Heart right ventricle (tissue), 16 donors: ENCODE data around the gene BARHL1. TPM values are rescaled to one million over a fixed set of nuclear protein-coding genes. Genes with fewer than 3 reads are reported as not detected.

ENCODE experiments used
- ATAC-seq, 8 donors: fragments of 200-7000 bp; cut with Tn5 transposase; one replicate each; pipeline ENCODE4 v1.9.1; 2020; ENCODE audit warnings: mild to moderate bottlenecking in 8 of 8, moderate library complexity in 8 of 8, moderate number of reproducible peaks in 1 of 8
- DNase-seq, 2 donors: peaks; one replicate each; pipeline ENCODE4 v3.0.0-alpha.2; 2020
- H3K27ac ChIP-seq, 10 donors: fragments of 200-600 bp; sonication (generic) in 2 of 10; one replicate each; pipeline versions ENCODE4 v1.5.0 to v1.8.0; 2020 to 2022; ENCODE audit warnings: mild to moderate bottlenecking in 3 of 10
- H3K27me3 ChIP-seq, 7 donors: fragments of 200-600 bp; one replicate each; pipeline ENCODE4 v1.8.0; 2021 to 2022; ENCODE audit warnings: mild to moderate bottlenecking in 2 of 7
- H3K36me3 ChIP-seq, 9 donors: fragments of 200-600 bp; sonication (generic) in 1 of 9; one replicate each; pipeline versions ENCODE4 v1.5.0 to v1.8.0; 2020 to 2022; ENCODE audit warnings: mild to moderate bottlenecking in 2 of 9
- H3K4me1 ChIP-seq, 9 donors: fragments of 200-600 bp; sonication (generic) in 1 of 9; one replicate each; pipeline versions ENCODE4 v1.5.0 to v1.8.0; 2020 to 2022; ENCODE audit warnings: mild to moderate bottlenecking in 4 of 9
- H3K4me3 ChIP-seq, 10 donors: fragments of 200-600 bp; sonication (generic) in 2 of 10; one replicate each; pipeline versions ENCODE4 v1.5.0 to v1.8.0; 2020 to 2022; ENCODE audit warnings: mild to moderate bottlenecking in 7 of 10, moderate library complexity in 2 of 10
- H3K9me3 ChIP-seq, 11 donors: fragments of 200-600 bp in 10 of 11; sonication (generic) in 2 of 11; one replicate each; pipeline versions ENCODE4 v1.5.0 to v1.8.0; 2013 to 2022; ENCODE audit warnings: mild to moderate bottlenecking in 2 of 11, control low read depth in 1 of 11, moderate library complexity in 1 of 11
- WGBS, 2 donors: extraction: QIAGEN DNeasy Blood & Tissue Kit; methylation state at CpG; one replicate each; pipeline ENCODE4 v1.1.7; 2013; ENCODE audit warnings: inconsistent platforms in 1 of 2; 5-methylcytosine and 5-hydroxymethylcytosine counted together
- intact Hi-C, 10 donors: fragments of 100-400 bp; cut with DNase I; formaldehyde crosslinking; loops; one replicate each; pipeline versions ENCODE4 v1.11.1 to v1.14.2; 2022
- polyA plus RNA-seq, 2 donors: library from polyadenylated mRNA; stranded (reverse); fragments of 200-250 nt; gene quantifications; one replicate each; pipeline ENCODE4 v1.2.3, GENCODE V29; 2013
- total RNA-seq, 10 donors: library from RNA; stranded (reverse); fragmentation: NEBNext Ultra II Directional in 3 of 10; extraction: Animal tissue kit (Norgen Biotek cat#: 25700) in 3 of 10; gene quantifications; one replicate each; pipeline versions ENCODE4 v1.2.1 to v1.2.4, GENCODE V29; 2021 to 2023
- TF ChIP-seq, protein P1 (sequence below), 9 donors: fragments of 200-600 bp; sonication (generic) in 2 of 9; IDR thresholded peaks; one replicate each; pipeline versions ENCODE4 v1.5.0 to v1.8.0; 2021 to 2022; ENCODE audit warnings: antibody characterized with exemption in 9 of 9, mild to moderate bottlenecking in 5 of 9, moderate library complexity in 1 of 9
- donor health status: Arrhythmogenic right ventricular cardiomyopathy.
- donor health status: ischemic (EF 13 %, LVEDD 7.1; RV severe dilation, severe dysfunction).
- donor health status: healthy with polysubstance abuse.
- donor health status: DM: no; HTN: yes; CAD: no.
- donor health status: DM: no; HTN: no; CAD: no.
- donor health status: ischemic (EF 25% LVEDD 6.9; RV normal size, moderate dysfunction).
- donor health status: ischemic (EF 25% LVEDD 5.7; RV mildly dilated, moderate dysfunction).
- donor health status: healthy.
- donor health status: DM: yes; HTN: yes; CAD: no.
- donor health status: Ischemic cardiomyopathy.
- donor health status: ischemic (EF 35%, LVEDD 5.7; RV mildly dilated, moderate dysfunction).
- donor health status: nonischemic (EF 11% LVEDD 7.7; RV severe dilation, severe dysfunction).
- donor health status: DM: yes; HTN: yes; CAD: no.
- donor health status: PGD.
- donor health status: ischemic (EF 29% LVEDD 5.4; RV normal size, mild dysfunction).
- donor health status: nonischemic (EF 23%, LVEDD 6.1; RV moderate dilation, normal function).

Gene BARHL1
- total and polyA plus RNA-seq, 12 donors, result not detected

- peaks cover 0 to 98% (median 20%) of the 10 kb centered on the region in 9 donors for H3K36me3 ChIP-seq
- intact Hi-C loops, result no loop called here
- H3K27me3 ChIP-seq, result no peaks in the 10 kb centered on the region
- H3K4me1 ChIP-seq, result no peaks in the 10 kb centered on the region
- ATAC-seq (no peak), DNase-seq (no peak)
- no peak overlapping the region for H3K27ac ChIP-seq
- TF ChIP-seq, protein P1, sequence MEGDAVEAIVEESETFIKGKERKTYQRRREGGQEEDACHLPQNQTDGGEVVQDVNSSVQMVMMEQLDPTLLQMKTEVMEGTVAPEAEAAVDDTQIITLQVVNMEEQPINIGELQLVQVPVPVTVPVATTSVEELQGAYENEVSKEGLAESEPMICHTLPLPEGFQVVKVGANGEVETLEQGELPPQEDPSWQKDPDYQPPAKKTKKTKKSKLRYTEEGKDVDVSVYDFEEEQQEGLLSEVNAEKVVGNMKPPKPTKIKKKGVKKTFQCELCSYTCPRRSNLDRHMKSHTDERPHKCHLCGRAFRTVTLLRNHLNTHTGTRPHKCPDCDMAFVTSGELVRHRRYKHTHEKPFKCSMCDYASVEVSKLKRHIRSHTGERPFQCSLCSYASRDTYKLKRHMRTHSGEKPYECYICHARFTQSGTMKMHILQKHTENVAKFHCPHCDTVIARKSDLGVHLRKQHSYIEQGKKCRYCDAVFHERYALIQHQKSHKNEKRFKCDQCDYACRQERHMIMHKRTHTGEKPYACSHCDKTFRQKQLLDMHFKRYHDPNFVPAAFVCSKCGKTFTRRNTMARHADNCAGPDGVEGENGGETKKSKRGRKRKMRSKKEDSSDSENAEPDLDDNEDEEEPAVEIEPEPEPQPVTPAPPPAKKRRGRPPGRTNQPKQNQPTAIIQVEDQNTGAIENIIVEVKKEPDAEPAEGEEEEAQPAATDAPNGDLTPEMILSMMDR (IDR thresholded peaks at IDR 0.05), result no peak
- H3K4me3 ChIP-seq, result no peak overlapping the region
- H3K9me3 ChIP-seq, result no peaks in the 10 kb centered on the region
- 87 to 98% methylated on average over 7 of the region's 7 CpGs for WGBS, 2 donors
These were observed 27.4 kb downstream of the BARHL1 start for GRCh38 chr9:132609829-132610228.

DNA sequence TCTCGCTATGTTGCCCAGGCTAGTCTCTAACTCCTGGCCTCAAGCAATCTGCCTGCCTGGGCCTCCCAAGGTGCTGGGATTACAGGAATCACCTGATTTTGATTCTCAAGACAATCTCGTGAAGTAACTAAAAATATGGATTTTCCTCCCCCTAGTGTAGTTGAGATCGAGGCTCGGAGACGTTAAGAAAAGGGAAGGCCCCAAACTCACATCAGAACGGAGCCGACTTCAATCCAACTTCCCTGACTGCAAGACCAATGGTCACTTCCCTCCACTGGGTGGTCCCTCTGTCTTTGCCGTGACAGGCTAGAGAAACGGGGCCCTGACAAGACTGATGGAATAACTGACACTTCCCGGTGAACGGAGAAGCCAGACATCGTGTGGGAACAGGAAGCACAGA, 28.3 kb downstream of the BARHL1 start:
- TF ChIP-seq, protein P1 (IDR thresholded peaks at IDR 0.05), result no peak
- WGBS, 2 donors, result 86 to 87% methylated on average over 12 of the region's 12 CpGs
- H3K4me1 ChIP-seq, result no peaks in the 10 kb centered on the region
- no peak overlapping the region for H3K4me3 ChIP-seq
- ATAC-seq (no peak), DNase-seq (no peak)
- H3K27me3 ChIP-seq, result no peaks in the 10 kb centered on the region
- H3K27ac ChIP-seq, result no peak overlapping the region
- peaks cover 0 to 98% (median 29%) of the 10 kb centered on the region in 9 donors for H3K36me3 ChIP-seq
- intact Hi-C loops, result no loop called here
- no peaks in the 10 kb centered on the region for H3K9me3 ChIP-seq

- DNase-seq (no peak), ATAC-seq (no peak)
- H3K27ac ChIP-seq, result no peak overlapping the region
- intact Hi-C loops, result no loop called here
- H3K4me3 ChIP-seq, result no peak overlapping the region
- WGBS, 2 donors, result 80 to 82% methylated on average over 6 of the region's 6 CpGs
- H3K27me3 ChIP-seq, result no peaks in the 10 kb centered on the region
- peaks cover 0 to 98% (median 46%) of the 10 kb centered on the region in 9 donors for H3K36me3 ChIP-seq
- no peaks in the 10 kb centered on the region for H3K4me1 ChIP-seq
- TF ChIP-seq, protein P1 (IDR thresholded peaks at IDR 0.05), result no peak
- no peaks in the 10 kb centered on the region for H3K9me3 ChIP-seq
These were observed 31.9 kb downstream of the BARHL1 start for GRCh38 chr9:132614324-132614723.

DNA sequence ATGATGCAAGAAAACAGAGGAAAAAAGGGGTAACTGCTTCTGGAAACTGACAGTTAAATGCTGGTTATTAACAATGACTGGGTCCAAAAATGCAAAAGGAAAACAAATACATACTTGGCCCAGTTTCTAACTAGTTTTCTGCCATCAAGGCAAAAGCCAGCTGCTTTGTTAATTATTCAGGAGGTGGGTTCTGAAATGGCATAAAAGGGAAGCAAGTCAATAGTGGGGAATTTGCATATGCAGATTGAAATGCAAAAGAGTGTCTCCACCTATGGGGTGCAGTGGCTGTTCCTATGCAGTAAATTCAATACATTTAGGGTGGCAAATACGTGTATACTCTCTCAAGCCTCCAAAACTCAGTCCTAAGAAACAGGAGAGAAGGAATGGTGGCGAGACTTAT, 33.4 kb downstream of the BARHL1 start:
- no peak for ATAC-seq
- Histone ChIP-seq H3K27me3 (no peaks in the 10 kb centered on the region), H3K4me3 (no peak overlapping the region), H3K9me3 (no peaks in the 10 kb centered on the region), H3K27ac (no peak overlapping the region), H3K36me3 (peaks cover 0 to 93% (median 46%) of the 10 kb centered on the region in 9 donors), H3K4me1 (no peaks in the 10 kb centered on the region)
- DNase-seq, result no peak
- TF ChIP-seq, protein P1 (IDR thresholded peaks at IDR 0.05), result no peak
- 86 to 89% methylated on average over 2 of the region's 2 CpGs for WGBS, 2 donors
- intact Hi-C loops, result no loop called here
